ENCODE results near the gene NHERF2.
A peak's percentile ranks its signal among the peaks of the same experiment; 100 is the strongest.

NHERF2 gene

GRCh38 chr16:1991135-1991551 lies 35.6 kb upstream of the NHERF2 start:
- DNase-seq, result no peak

GRCh38 chr16:1991588-1991947 lies 35.1 kb upstream of the NHERF2 start:
- no peak for DNase-seq

- peak; percentile 99 for DNase-seq
These were observed 34.6 kb upstream of the NHERF2 start for GRCh38 chr16:1991948-1992703.

- DNase-seq, result no peak
These were observed 33.9 kb upstream of the NHERF2 start for GRCh38 chr16:1992704-1993317.

- DNase-seq, result no peak
These were observed 33.0 kb upstream of the NHERF2 start for GRCh38 chr16:1993731-1994131.

GRCh38 chr16:1997494-1998359 lies 29.0 kb upstream of the NHERF2 start:
- DNase-seq, result no peak

GRCh38 chr16:1998360-1998835 lies 28.3 kb upstream of the NHERF2 start:
- no peak for DNase-seq

- no peak for DNase-seq
These were observed 27.6 kb upstream of the NHERF2 start for GRCh38 chr16:1998852-1999801.

- DNase-seq, result no peak
These were observed 26.7 kb upstream of the NHERF2 start for GRCh38 chr16:1999866-2000514.

- no peak for DNase-seq
These were observed 25.7 kb upstream of the NHERF2 start for GRCh38 chr16:2001035-2001434.

- DNase-seq, result no peak
These were observed 25.0 kb upstream of the NHERF2 start for GRCh38 chr16:2001456-2002355.

GRCh38 chr16:2002406-2003230 lies 24.1 kb upstream of the NHERF2 start:
- no peak for DNase-seq

- no peak for DNase-seq
These were observed 23.4 kb upstream of the NHERF2 start for GRCh38 chr16:2003231-2003826.

GRCh38 chr16:2003827-2004641 lies 22.7 kb upstream of the NHERF2 start:
- DNase-seq, result peak; percentile 62

GRCh38 chr16:2004795-2005517 lies 21.7 kb upstream of the NHERF2 start:
- DNase-seq, result no peak

- no peak for DNase-seq
These were observed 21.1 kb upstream of the NHERF2 start for GRCh38 chr16:2005646-2006045.

- no peak for DNase-seq
These were observed 20.4 kb upstream of the NHERF2 start for GRCh38 chr16:2006317-2006716.
